Epithelial cell of esophagus (primary cell): ENCODE results near the gene CNTRL.

Experiments
- DNase-seq: peaks from one replicate; pipeline ENCODE4 v3.0.0; 2010; ENCODE audit warnings: low read depth
- H3K4me3 ChIP-seq: 2 replicates; pipeline ENCODE4 v1.5.1; 2011; ENCODE audit warnings: mild to moderate bottlenecking, low read length, control low read depth
- TF ChIP-seq, protein P1 (sequence below): IDR thresholded peaks from 2 replicates; pipeline ENCODE4 v1.5.1; 2011; ENCODE audit warnings: low read depth, mild to moderate bottlenecking, low read length, control low read depth, inconsistent platforms; ENCODE audit not compliant: insufficient read depth; ENCODE audit errors: missing control alignments

CNTRL gene

DNA sequence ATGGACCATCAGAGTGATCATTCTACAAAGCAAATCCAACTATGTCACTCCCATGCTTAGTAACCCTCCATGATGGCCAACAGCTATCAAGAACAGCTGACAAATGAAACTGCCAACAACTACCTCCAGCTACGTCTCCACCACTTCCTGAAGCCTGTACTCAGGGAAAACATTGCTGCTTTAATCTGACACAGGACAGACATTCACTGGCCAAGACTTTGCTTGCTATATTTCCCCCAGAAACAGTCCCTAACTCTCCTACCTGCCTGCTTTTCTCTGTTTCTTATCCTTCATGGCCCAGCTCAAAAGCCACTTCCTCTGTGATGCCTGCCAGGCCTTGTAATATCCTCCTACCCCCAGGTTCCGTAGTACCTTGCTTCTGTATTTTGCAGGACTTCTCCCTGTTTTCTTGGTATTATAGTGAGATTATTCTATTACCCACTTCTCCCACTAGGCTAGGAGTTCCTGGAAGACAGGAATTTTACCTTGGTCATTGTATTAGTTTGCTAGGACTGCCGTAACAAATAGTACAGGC lies 141.6 kb downstream of the CNTRL start:
- no peak overlapping the region for H3K4me3 ChIP-seq
- no peak for DNase-seq
- TF ChIP-seq, protein P1, sequence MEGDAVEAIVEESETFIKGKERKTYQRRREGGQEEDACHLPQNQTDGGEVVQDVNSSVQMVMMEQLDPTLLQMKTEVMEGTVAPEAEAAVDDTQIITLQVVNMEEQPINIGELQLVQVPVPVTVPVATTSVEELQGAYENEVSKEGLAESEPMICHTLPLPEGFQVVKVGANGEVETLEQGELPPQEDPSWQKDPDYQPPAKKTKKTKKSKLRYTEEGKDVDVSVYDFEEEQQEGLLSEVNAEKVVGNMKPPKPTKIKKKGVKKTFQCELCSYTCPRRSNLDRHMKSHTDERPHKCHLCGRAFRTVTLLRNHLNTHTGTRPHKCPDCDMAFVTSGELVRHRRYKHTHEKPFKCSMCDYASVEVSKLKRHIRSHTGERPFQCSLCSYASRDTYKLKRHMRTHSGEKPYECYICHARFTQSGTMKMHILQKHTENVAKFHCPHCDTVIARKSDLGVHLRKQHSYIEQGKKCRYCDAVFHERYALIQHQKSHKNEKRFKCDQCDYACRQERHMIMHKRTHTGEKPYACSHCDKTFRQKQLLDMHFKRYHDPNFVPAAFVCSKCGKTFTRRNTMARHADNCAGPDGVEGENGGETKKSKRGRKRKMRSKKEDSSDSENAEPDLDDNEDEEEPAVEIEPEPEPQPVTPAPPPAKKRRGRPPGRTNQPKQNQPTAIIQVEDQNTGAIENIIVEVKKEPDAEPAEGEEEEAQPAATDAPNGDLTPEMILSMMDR: no peak

DNA sequence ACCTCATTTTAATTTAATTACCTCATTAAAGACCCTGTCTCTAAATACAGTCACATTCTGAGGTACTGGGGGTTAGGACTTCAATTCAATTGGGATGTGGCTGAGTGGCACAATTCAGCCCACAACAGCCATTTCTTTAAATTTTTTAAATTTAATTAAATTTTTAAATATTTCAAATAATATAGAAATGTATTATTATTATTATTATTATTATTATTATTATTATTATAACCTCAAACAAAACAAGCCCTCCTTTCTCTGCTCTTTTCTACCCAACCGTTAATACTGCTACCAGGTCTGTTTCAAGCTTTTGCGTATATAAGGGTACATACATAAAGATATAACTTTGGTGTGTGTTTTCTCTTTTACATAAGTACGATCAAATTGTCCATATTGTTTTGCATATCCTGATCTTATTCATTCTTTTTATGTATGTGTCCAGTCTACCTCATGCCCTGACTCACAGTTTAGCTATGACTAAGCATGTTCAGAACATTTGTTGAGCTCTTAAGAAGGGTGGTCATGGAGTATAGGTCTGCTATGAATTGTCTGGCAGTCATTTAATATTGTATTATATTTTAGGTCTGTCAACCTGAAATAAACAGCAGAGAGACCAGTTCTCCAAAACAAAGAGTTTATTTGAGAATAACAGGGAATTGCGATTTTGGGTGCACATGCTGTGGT lies 143.0 kb downstream of the CNTRL start:
- H3K4me3 ChIP-seq: no peak overlapping the region
- TF ChIP-seq, protein P1: no peak
- DNase-seq: peak; percentile 86

GRCh38 chr9:121218357-121219027 lies 143.7 kb downstream of the CNTRL start:
- no peak for DNase-seq
- TF ChIP-seq, protein P1: no peak
- H3K4me3 ChIP-seq: no peak overlapping the region

DNA sequence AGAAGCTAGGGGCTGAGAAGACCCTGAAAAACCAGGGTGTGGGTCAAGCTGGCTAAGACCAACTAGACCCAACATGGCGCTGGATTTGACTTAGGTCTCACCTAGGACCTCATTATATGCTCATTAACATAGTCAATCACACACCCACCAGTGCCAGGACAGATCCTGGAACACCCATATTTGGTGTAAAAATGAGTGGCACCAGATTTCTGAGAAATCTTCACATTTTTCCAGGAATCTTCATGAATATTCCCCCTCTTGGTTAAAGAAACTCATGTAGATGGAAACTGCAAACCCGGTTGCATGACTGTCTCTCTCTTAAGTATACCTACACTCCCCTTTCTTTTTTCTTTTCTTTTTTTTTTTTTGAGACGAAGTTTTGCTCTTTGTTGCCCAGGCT lies 144.8 kb downstream of the CNTRL start:
- no peak overlapping the region for H3K4me3 ChIP-seq
- TF ChIP-seq, protein P1: no peak
- DNase-seq: no peak

DNA sequence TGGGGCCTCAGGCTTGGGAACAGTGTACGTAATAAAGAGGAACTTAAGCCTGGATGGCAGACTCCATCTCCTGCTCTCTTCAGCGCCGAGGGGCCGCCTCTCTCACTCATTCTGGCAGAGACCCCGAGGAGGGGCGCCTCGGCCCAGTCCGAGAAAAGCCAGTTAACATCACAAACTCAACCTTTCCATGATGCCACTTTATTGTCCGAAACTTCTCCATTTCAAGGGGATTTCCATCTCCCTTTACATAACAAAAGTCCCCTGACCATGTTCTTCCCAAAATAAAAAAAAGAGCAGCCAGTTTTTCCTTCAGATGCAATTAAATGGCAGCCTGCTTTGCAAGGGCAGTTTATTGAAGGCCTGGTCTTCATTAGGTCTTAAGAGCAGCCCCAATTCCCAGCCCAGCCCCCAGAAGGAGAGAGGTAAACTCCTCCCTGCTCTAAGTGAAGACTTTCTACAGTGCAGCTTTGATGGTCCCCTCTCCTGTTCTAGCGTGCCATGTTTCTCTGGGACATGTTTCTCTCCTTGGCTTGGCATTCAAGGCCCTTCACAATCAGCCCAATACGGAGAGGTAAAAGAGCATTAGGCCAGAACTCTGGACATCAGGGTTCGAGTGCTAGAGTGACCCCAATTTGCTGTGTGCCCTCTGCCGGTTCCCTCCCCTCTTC lies 146.4 kb downstream of the CNTRL start:
- no peak for DNase-seq
- no peak overlapping the region for H3K4me3 ChIP-seq
- TF ChIP-seq, protein P1: no peak

- DNase-seq: no peak
- TF ChIP-seq, protein P1: no peak
- no peak overlapping the region for H3K4me3 ChIP-seq
These were observed 146.9 kb downstream of the CNTRL start for GRCh38 chr9:121221664-121222055.
